ENCODE measurements around the gene TP53INP2. TPM values are rescaled to one million over a fixed set of nuclear protein-coding genes. Genes with fewer than 3 reads are reported as not detected.

TP53INP2 gene
- total and polyA plus RNA-seq, 2 donors (not counting 1 experiment from before 2014, with no cell fraction given): 7.7 to 14.7 TPM

- Histone ChIP-seq H3K4me2 (replicated peaks; ENCODE audit: low read depth, low read length, poor library complexity, severe bottlenecking) (no peak overlapping the region), H3K4me3 (ENCODE audit: control extremely low read depth in 1 of 5, extremely low read depth in 1 of 5, insufficient read depth in 1 of 5, low read depth in 2 of 5, low read length in 4 of 5) (no peak overlapping the region), H3K79me2 (ENCODE audit: control insufficient read depth, insufficient read depth, low read length) (no peaks in the 10 kb centered on the region), H3K27ac (ENCODE audit: low read length in 2 of 2) (no peak overlapping the region), H2AFZ (ENCODE audit: insufficient read depth, low read depth, low read length, poor library complexity, severe bottlenecking) (no peak overlapping the region), H3K9me3 (ENCODE audit: control extremely low read depth in 1 of 3, control insufficient read depth in 2 of 3, insufficient read depth in 1 of 3, low read length in 2 of 3) (no peaks in the 10 kb centered on the region), H3K36me3 (replicated peaks in 1 of 2; ENCODE audit: control extremely low read depth in 1 of 2, control insufficient read depth in 1 of 2, extremely low read depth in 1 of 2, insufficient read depth in 2 of 2, low read length in 1 of 2) (no peaks in the 10 kb centered on the region), H3K27me3 (replicated peaks in 1 of 4; ENCODE audit: control extremely low read depth in 1 of 4, control insufficient read depth in 3 of 4, insufficient read depth in 4 of 4, low read length in 3 of 4) (peaks cover 0 to under 1% (median 0%) of the 10 kb centered on the region in 4 experiments), H4K20me1 (ENCODE audit: control insufficient read depth, insufficient read depth, low read length, poor library complexity, severe bottlenecking) (peaks cover 7% of the 10 kb centered on the region), H3K4me1 (ENCODE audit: control insufficient read depth in 2 of 2, insufficient read depth in 2 of 2, low read length in 2 of 2) (peaks cover 23 to 34% of the 10 kb centered on the region in 2 donors), H3K9ac (ENCODE audit: low read length) (no peak overlapping the region)
- H3K27ac Mint-ChIP-seq: no peak overlapping the region
- POLR2A ChIA-PET: interaction anchor here (0.6 kb wide), 1 partner anchor 27 kb away, joined by 3 read pairs; no protein-coding TSS in a partner anchor
- no peaks in the 10 kb centered on the region for H3K9me3 Mint-ChIP-seq (ENCODE audit: insufficient read depth)
- CTCF ChIA-PET: interaction anchor here (0.9 to 4.5 kb wide), 14 partner anchors 9 to 395 kb away, joined by 3 to 69 read pairs (median 6); partner anchors contain the start of genes MAP1LC3A and PIGU
- H3K4me3 Mint-ChIP-seq: peak overlapping the region; percentile 10
- no peak for ATAC-seq (ENCODE audit: low read depth)
- peaks cover 36% of the 10 kb centered on the region for H3K4me1 Mint-ChIP-seq
- TF ChIP-seq CTCF (IDR thresholded peaks at IDR 0.05) (no peak), EZH2 (IDR thresholded peaks at IDR 0.05; ENCODE audit: borderline replicate concordance, insufficient read depth, low read depth, low read length, poor library complexity, severe bottlenecking) (no peak)
- no peak for DNase-seq
- WGBS (ENCODE audit: insufficient coverage): no CpG with 5 or more reads among the region's 3 CpGs
- intact Hi-C loops (cut with micrococcal nuclease): loop anchor here (10.0 kb wide), 3 partner anchors 118 to 712 kb away; partner anchors contain the start of genes EDEM2, NCOA6 and RALY
- H3K27me3 Mint-ChIP-seq: peaks cover 5% of the 10 kb centered on the region
Observed at GRCh38 chr20:34706912-34707784, 3.0 kb downstream of the TP53INP2 start.
